ENCODE results near the gene MAD1L1. TPM values are rescaled to one million over a fixed set of nuclear protein-coding genes. Genes with fewer than 3 reads are reported as not detected.
A peak's percentile ranks its signal among the peaks of the same experiment; 100 is the strongest.

Gene MAD1L1
- total RNA-seq, 1 experiment from 2014 or later = 103 TPM

DNA sequence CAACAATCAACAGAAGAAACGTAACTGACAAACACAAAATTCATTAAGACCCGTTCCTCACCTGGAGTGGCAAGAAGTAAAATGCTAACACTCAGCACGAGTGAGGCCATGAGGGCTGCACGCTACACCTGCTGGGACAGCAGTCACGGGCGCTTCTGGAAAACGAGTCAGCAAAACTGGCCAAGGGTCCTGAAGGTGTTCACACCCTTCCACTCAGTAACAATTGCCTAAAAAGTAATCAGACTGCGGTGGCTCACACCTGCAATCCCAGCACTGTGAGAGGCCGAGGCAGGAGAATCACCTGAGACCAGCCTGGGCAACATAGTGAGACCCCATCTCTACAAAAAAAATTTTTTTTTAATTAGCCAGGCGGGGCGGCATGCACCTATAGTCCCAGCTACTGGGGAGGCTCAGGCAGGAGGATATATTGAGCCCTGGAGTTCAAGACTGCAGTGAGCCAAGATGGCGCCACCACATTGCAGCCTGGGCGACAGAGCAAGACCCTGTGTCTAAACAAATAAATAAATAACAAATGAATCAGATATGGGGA, 199.1 kb downstream of the MAD1L1 start:
- DNase-seq (ENCODE audit: low spot score) = no peak

DNA sequence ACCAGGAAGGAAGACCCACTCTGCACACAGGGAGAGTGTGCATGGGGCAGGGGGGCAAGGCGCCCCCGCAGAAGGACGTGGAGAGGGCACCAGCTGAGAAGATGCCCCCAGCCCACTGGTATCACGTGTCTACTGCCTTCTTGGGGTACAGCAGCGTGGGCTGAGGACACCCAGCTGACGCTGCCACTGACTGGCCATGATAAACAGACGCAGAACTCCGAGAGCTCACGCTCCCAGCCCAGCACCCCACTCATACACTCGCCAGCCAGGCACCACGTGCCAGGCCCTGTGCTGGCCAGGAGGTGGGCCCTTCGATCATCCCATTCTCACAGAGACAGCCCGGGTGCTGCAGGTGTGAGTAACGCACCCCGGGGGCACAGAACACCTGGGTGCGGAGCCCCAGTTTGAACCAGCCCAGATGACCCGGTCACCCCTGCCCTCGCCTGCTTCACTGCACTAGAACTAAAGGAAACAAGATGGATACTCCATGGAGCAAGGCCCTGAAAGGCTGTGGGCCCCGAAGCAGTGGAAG, 199.8 kb downstream of the MAD1L1 start:
- DNase-seq (ENCODE audit: low spot score) = no peak

DNA sequence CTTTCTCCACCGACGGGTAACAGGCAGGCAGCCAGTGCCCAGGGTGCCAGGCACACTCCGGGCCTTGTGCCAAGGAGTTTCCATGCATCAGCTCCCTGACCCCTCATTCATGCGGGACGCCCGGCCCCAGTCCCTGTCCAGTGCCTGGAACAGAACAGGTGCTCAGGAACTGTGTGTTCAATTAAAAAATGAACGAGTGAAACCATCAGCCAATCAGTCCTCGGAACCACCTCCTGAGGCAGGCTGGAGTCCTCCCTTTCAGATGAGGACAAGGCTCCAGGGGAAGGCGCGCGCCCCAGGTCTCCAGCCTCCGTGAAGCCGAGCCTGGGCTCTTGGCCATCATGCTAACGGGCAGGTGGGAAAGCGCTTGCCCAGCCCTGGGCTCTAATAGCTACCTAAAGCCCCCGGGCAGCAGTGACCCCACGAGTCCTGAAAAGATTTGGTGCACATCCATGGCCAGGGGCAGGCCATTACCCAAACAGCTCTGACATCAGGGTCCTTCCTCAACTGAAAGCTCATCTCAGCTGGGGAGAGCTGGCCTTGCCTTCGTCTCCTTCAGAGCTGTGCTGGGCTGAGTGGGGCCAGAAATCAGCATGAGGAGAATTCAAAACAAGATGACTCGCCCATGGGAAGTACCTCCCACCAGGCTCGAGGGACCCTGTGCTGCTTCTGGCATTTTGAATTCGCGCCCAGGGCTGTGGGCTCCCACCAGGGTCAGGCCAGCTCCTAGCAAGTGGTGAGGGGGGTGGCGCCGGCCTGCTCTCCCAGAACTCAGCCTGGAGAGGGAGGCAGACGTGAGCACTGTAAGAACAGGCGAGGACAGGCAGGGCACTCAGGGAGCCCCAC, 200.5 kb downstream of the MAD1L1 start:
- DNase-seq (ENCODE audit: low spot score) = no peak

DNA sequence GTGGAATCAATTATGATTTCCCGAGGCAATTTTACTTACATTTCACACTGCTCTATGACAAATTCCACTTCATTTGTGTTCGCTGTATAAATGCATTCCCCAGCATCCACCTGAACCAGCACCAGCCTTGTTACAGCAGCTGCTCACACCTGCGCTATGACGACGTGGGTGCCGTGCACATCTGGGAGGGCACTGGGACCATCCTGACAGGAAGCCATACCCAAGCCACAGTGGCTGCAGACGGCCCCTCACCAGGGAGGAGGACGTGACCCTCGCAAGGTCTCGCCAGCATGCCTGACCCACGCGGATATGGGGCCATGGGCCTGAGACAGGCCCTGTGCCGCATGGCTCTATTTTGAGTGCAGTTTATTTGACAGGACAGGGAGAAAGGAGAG, 201.3 kb downstream of the MAD1L1 start:
- no peak for DNase-seq (ENCODE audit: low spot score)

DNA sequence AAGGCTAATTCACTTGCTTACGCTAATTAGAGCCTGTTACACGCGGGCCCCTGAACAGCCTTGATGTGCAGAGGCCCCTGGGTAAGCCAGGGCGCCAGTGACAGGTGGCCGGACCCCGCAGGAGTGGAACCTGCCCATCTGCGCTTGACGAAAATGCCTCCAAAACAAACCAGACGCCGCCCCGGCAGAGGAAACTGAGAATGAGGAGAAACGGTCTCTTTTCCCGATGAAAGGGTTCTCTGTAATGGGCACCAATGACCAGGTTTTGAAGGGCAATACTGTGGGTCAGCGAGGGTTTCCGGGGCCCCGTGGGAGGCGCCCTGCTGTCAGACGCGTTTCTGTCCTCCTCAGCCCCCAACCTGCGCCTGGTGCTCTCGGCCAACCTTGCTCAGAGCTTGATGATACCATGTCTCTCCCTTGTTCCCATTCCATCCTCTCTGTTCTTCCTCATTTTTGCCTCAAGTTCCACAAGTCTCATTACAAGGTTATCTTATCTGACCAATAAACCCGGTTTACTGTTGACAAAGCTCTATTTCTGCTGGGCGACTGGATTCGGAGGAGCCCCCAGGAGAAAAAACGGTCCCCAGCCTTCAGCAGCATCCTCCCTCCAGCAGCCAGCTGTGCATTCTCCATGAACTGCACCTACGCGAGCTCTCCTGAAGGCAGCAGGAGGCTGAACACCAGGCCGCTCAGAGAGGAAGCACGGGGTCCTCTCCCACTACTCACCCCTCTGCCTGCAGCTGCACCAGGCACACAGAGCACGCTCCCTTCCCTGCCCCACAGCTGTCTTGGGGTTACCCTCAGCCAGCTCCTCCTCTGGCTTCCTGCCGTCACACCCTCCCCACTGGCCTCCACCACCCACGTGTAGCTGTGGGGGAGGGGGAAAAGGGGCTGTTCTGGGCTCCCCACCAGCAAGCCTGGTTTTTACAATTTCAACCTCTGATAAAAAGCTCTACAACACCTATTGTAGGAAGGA, 202.0 kb downstream of the MAD1L1 start:
- DNase-seq (ENCODE audit: low spot score) = no peak

DNA sequence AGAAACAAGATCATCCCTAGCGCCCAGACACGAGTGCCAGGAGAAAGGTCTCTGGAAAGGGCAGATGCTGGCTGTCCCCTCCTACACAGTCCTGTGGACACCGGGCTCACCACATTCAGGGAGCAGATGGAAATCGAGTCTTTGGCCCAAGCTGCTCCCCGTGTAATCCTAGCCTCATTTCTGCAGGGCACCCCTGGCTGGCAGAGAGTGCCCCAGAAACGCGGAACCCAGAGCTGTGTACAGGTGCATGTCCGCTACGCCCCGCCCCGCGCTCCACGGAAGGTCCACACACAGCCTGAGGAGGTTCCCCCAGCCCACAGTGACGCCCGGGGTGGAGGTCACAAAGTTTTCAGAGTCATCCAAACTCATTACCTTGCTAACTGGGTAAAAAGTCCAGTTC, 202.8 kb downstream of the MAD1L1 start:
- DNase-seq (ENCODE audit: low spot score) = no peak

DNA sequence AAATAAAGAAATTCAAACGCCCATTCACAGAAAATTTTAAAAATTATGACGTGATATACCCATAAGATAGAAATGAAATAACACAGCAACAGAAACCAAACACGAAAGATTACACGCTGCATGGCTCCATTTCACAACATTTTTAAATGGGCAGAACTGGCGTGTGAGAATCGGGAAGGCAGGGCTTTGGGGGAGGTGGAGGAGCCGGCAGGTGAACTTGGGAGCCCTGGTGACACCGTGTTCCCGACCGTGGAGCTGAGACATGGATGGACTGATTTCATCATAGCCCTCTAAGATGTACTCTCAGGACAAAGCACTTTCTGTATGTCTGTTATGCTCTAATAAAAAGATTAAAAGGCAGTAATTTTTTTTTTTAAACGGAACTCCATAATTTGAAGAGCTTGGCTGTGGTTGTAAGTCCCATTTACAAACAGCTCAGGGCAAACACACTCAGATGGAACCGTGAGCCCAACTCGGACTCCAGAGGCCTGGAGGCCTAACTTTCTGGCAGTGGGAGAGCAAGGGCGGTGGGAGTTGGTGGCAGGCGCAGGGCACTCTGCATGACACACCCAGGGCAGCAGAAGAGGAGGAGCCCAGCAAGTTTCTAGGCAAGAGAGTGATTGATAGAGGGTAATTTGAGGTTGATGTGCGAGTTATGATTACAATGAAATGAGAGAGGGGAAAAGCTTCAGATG, 203.4 kb downstream of the MAD1L1 start:
- DNase-seq (ENCODE audit: low spot score) = no peak

DNA sequence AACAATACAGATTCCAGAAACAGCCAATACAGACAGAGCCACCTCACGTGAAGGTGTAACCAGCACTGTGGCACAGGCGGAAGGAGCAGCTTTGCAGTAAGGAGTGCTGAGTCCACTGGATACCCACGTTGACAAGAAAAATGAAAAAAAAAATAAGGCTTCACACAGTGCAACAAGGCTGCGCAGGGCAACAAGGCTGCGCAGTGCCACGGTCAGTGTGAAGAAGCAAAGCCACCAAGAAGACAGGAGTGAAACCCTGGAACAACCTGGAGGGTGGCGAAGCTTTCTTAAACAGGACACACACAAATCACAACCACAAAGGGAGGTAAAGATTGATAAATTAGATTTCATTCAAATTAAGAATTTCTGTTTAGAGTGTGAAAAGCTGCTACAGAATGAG, 204.0 kb downstream of the MAD1L1 start:
- no peak for DNase-seq (ENCODE audit: low spot score)

DNA sequence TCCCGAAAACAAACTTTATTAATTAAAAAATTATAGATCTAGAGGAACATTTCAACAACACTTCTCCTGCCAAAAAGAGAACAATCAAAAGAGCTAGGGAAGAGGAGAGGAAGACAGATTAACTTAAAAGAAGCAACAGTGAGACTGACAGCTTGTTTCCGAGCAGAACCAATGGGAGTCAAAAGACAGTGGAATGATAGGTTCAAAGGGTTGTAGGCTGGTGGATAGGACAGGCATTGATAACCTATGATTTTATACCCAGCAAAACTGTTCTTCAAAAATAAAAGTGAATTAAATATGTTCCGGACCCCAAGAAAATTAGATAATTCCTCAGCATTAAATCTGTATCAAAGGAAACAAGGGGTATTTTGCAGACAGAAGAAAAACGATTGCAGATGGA, 207.6 kb downstream of the MAD1L1 start:
- no peak for DNase-seq (ENCODE audit: low spot score)

DNA sequence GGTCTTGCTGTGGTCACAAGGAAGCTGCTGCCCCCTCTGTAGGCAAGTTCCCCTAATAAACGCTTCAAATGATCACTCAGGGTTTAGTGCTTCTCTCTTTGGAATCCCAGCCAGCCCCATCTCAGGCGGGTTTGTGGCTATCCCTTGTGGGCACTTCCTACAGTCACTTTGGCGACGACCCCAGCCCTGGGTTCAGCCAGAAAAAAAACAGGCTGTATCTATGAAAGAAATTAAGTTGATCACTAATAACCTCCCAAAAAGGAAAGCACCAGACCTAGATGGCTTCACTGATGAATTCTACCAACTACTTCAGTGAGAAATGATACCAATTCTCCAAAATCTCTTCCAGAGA, 208.2 kb downstream of the MAD1L1 start:
- no peak for DNase-seq (ENCODE audit: low spot score)

DNA sequence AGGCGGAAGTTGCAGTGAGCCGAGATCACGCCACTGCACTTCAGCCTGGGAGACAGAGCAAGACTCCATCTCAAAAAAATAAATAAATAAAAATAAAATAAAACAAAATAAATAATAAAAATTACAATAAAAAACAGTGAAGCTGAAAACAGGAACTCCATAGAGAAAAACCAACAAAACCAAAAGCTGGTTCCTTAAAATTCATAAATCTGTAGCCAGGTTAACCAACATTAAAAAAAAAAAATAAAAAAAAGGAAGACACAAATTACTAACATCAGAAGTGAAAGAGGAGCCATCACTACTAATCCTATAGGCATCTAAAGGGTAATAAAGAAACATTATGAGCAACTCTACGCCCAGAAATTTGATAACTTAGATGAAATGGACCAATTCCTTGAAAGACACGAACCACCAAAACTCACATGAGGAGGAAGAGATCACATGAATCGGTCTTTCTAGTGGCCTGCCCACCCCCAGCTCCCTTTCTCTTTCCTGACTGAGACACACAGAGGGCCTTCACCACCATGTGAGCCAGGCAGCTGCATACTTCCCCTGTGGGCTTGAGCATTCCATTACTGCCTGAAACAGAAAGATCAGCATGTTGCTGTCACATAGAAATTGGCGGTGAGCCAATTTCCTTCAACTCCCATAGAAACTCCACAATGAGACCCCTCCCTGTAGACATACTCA, 208.7 kb downstream of the MAD1L1 start:
- DNase-seq (ENCODE audit: low spot score) = peak; percentile 5

DNA sequence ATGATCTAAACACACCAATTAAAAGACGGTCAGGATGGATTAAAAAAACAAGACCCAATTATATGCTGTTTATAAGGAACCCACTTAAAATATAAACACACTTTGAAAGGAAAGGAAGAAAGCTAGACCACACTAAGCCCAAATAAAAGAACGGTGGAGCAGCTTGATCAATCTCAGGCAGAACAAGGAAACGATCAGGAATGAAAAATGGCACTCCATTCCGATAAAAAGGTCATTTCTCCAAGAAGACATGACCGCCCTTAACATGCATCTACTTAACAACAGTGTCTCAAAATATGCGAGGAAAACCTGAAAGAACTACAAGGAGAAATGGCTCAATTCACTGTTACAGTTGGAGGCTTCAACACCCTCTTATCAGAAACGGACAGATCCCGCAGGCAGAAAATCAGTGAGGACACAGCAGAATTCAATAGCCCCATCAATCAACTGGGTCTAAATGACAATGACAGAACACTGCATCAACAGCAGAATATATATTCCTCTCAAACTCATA, 210.0 kb downstream of the MAD1L1 start:
- DNase-seq (ENCODE audit: low spot score) = no peak

DNA sequence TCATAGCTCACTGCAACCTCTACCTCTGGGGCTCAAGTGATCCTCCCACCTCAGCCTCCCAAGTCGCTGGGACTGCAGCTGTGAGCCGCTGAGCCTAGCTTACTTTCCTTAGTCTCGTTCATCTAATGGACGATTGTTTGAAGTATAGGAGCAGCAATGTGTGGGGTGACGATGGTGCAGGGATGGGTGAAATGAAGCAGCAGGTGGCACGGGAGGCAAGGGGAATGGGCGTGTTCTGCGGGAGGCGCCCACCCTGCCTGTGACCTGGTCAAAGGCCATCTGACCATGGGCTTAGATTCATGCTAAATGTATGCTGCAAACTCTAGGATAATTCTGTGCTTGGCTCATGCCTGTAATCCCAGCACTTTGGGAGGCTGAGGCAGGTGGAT, 210.7 kb downstream of the MAD1L1 start:
- no peak for DNase-seq (ENCODE audit: low spot score)

DNA sequence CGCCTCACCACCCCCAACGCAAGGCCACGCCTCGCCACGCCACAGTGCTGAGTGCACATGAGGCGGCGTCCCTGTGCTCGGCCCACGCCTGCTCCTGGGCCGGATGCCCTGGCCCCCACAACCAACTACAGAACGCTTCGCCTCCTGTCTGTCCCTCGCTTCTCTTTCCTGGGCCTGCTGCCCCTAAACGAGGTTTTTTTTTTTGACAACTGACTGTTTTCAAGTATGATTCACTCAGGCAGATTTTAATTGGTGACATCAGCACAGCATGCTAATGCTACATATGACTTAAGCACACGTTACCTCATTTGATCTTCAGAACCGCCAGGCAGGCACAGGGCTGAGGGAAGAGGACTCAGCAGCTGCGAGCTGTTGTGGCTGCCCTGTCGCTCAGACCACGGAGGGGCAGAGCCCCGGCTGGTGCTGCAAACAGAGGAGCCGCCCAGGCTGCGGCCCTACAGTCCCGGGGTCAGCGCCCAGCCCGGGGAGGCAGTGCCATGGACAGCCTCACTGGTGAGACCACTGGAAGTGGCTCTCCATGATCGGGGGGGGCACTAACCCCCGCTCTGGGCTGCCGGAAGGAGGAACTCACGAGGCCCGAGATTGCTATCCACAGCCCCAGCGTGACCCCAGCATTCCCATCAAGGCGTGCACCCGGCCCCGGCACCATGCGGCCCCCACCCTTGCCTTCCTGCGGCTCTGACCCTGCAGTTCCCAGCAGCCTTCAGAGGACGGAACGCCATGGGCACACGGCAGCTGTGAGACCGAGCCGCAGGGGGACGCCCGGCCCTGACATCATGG, 212.8 kb downstream of the MAD1L1 start:
- no peak for DNase-seq (ENCODE audit: low spot score)

DNA sequence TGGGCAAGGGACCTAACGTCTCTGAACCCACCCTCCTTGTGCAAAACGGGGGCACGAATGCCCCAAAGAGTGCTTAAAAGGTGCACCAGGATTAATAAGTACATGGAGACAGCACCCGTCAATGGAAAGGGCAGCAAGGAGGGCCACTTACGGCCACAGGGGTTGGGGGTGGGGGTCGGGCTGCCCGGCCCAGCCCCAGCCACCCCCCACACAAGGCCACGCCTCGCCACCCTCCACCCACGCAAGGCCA, 213.4 kb downstream of the MAD1L1 start:
- no peak for DNase-seq (ENCODE audit: low spot score)

DNA sequence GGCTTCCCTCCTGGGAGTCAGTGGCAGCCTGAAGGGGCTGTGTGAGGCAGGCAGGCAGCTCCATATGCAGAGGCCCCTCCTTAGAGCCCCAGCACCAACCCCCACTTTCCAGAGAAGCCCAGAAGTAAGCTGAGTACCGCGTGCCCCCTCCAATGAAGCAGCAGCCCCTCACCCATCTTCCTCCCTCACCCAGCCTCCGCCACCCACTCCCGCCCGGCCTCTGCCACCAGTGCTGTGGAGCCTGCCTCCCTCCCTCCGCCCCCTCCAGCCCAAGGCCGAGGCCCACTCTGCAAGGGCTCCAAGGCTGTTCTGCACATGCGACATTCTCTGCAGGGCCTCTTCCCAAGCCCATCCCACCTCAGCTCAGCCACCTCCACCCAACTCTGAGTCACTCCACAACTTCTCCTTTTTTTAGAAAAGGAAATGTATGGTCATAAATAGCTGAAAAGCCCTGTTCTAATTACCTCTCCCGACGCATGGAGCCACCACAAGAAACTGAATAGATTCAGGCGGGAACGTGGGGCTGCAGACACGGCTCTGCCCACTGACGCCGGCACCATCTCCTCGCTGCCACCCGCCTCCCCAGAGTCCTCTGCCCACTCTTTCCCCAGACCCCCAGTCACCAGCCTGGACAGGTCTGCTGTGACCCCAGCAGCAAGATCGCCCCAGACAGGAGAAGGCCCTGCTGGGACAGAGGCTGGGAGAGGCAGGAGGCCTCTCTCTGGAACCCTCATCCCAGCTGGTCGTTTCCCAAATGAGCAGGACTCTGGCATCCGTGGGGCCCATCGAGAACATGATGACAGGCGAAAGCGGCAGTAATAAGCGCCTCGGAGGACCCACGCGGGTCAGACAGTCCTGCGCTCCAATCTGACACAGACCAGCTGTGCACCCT, 213.9 kb downstream of the MAD1L1 start:
- no peak for DNase-seq (ENCODE audit: low spot score)

DNA sequence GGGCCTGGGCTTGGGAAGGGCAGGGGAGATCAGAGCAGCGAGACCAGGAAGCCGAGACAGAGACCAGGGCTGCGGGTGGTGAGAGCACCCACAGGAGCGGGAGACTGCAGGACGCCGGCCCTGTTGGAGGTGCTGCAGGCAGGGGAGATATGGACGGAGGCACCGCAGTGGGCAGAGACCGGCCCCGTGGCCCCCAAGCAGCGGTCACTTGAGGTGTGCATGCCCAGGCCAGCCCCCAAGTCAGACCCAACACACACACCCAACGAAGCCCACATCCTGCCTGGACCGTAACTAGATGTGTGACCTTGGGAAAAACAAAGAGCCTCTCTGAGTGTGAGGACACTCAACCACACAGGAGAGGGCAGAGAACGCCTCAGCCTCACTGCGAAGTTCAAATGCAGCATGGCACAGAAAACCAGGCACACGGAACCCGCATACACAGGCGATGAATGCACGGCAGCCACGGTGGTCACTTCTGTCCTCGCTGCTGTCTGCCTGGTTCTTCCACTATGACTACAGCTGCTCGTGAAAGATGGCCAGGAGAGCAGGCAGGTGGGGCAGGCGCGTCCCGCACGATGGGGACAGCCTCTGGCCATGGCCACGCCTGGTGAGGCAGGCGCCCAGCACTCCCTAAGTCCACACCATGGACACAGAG, 214.7 kb downstream of the MAD1L1 start:
- DNase-seq (ENCODE audit: low spot score) = no peak

DNA sequence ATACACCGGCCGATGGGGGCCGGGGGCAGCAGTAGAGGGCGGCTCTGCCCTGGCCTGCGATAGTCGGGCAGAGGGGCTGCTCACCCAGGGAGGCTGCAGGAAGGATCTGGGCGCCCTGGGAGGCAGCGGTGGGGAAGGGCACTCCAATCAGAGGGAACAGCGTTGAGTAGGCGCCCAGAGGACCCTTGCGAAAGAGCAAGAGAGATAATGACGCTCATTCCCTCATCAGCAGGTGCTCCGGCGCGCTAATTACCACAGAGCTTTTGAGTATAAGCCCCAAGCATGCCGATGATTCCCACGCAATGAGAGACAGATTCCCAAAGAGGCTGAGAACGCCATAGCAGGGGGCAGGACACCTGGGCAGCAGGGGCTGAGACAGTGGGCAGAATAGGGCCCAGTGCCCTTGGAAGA, 215.3 kb downstream of the MAD1L1 start:
- no peak for DNase-seq (ENCODE audit: low spot score)
